Measurements from ENCODE around the gene SEC22A.

SEC22A gene, protein sequence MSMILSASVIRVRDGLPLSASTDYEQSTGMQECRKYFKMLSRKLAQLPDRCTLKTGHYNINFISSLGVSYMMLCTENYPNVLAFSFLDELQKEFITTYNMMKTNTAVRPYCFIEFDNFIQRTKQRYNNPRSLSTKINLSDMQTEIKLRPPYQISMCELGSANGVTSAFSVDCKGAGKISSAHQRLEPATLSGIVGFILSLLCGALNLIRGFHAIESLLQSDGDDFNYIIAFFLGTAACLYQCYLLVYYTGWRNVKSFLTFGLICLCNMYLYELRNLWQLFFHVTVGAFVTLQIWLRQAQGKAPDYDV

DNA sequence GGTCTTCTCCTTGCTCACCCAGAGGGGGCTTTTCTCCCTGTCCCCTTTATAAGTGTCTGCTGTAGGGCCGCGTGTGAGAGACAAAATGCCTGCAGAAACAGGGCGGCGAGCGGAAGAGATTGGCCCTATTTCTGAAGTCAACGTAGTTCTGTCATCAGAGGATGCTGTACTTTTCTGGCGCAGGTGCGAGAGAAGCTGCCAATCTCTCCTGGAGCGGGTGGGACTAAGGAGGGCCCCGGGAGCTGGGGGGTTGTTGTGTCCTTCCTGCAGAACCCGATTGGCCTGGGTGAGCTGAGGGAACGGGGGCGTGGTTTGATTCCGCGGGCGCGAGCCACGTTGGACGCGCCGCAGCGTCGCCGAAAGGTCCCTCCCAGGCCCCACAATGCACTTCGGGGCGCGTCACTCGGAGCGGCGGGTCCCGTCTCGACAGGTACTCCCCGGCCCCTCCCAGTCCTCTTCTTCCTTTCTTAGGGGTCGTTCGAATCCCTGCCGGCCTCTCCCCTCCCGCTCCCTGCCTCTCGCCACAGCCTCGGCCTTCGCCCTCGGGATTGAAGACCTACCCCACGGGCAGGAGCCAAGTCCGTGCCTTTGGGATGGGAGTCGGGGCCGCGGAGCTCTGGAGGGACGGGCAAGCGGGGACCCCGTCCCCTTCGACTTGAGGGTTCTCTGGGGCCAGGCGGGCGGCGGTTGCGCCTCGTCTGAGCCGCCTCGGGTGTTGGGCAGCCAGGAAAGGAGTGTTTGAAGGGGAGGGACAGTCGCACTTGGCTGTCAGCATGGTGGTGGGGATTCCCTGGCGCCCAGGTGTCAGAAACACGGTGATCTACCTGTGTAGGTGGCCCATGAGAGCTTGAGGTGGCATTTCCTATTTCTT is at the start of gene SEC22A:
SEC22A (plus strand) TSS at position 387 of the 871 bp plus-strand sequence. CDS start 7,275 bp downstream, outside the sequence.
- peak; percentile 98 for DNase-seq

- DNase-seq = no peak
Measured at GRCh38 chr3:123152687-123153086, 49.1 kb upstream of the SEC22A start.

- no peak for DNase-seq
Measured at GRCh38 chr3:123153125-123154019, 48.4 kb upstream of the SEC22A start.

DNA sequence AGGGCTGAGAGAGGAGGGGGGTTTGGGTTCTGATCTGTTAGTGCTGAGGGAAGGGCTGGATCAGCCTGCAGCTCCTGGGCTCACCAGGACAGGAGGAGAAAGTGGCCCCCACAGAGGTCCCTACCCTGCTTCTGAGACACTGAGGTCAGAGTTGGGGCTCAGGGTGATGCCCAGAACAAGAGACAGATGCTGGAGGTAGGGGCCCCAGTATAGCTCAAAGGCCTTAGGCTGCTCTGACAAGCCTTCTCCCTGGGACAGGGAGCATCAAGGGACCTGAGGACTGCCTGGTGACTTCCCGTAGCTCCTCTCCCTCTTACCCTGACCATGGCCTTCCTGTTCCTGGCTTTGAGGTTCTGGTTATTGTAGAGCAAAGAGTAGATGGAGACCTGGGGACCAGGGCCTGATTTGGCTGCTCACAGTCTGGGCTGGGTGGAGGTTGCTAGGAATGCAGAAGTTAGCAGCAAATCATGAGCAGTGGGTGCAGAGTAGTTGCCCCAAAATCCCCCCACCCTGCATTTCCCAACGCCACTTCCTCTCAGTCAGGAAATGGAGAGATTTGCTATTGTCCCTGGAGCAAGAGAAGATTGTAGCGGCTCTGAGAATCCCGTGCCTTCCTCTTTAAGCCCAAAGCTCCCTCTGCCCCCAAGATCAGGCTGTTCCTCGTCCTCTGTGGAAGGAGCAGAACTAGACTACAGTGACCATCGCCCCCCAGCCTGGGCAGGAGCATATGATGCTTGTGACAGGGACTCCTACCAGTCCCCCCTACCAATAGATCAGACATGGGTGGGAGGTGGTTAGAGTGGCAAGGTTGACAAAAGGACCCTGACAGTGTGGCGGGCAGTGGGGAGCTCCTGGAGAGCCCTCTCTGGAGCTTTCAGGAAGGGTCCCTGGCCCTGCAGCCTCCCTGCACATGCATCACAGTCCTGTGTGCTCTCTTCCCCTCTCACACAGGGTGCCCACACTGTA is 47.4 kb upstream of the SEC22A start:
- DNase-seq = no peak

DNA sequence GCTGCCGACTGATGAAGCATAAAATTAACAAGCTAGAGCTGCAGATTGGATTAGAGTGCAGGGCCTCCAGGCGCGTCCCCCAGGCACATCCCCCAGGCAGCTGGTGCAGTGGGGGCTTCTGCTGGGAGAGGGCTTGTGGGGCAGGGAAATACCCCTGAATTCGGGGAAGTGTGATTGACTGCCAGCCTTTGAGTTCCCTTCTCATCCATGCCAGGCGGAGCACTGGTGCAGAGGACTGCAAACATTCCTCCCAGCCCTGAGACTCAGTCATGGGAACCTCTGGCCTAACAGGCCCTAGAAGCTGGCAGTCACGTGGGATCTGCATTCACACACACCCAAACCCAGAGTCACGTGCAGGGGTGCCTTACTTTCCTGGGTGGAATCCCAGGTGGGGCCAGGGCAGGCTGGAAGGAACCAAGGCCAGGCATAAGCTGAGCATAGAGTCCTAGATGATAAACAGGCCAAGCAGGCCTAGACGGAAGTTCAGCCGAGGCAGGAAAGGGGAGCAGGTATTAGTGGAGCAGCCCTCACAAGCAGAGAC is 46.2 kb upstream of the SEC22A start:
- DNase-seq = no peak

- DNase-seq = no peak
Measured at GRCh38 chr3:123156276-123156995, 45.3 kb upstream of the SEC22A start.

- DNase-seq = no peak
Measured at GRCh38 chr3:123157209-123157597, 44.5 kb upstream of the SEC22A start.

GRCh38 chr3:123157598-123158287 is 44.0 kb upstream of the SEC22A start:
- DNase-seq = no peak

DNA sequence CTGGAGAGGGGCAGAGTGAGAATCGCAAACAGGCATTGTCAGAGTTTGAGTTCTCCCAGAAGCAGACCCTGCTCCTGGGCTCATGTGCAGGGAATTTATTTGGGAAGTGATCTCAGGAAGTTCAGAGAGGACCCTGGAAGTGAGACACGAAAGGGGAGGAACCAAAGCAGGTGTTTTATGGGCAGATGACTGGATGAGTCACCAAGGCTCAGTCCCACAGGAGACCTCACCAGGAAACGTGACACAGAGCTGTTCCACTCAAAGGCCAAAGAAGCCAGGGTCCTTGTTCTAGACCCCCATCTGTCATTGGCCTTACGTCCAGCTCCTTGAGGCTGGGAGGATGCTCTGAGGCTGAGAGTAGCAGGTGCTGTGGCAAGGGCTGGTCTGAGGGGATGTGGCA is 43.4 kb upstream of the SEC22A start:
- no peak for DNase-seq

DNA sequence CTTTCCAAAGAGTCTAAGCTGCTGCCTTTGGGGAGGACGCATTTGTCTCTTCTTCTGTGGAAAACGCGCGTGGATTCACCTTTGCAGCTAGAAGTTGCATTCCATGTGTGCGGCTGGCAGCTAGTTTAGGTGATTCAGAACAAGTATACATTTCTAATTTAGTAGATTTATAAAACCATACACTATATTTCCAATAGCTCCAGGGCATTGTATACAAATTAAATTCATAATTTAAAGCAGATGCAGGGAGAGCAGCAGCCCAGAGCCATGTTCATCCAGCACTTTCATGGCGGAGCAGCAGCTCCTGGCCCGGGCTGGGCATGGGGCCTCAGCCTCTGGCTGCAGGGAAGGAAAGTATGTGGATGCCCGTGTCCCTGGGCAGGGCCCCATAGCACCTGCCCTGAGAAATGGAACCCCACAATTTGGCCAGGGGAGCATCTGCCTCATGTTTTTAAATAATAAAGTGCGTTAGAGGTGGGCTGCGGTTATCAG is 42.8 kb upstream of the SEC22A start:
- no peak for DNase-seq

GRCh38 chr3:123159926-123160635 is 41.7 kb upstream of the SEC22A start:
- no peak for DNase-seq

- DNase-seq = no peak
Measured at GRCh38 chr3:123161167-123161566, 40.6 kb upstream of the SEC22A start.

DNA sequence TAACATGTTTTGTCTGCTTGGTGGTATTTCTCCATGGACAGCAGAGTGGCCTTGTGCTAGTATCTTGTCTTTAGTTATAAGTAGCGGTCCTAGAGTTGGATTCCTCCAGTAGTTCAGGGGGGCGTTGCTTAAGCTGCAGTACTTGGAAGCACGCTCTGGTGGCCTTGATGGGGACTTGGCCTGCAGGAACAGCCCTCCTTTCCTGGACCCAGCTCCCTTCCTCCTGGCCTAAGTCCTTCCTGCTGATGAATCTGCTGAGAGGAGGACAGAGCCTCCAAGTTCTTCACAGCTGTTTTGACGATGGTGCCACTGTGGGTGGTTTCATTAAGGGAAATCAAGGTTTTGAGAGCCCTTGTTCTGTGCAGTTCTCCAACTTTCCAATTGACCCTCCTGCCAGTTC is 38.6 kb upstream of the SEC22A start:
- DNase-seq = no peak

- no peak for DNase-seq
Measured at GRCh38 chr3:123165163-123165562, 36.6 kb upstream of the SEC22A start.

DNA sequence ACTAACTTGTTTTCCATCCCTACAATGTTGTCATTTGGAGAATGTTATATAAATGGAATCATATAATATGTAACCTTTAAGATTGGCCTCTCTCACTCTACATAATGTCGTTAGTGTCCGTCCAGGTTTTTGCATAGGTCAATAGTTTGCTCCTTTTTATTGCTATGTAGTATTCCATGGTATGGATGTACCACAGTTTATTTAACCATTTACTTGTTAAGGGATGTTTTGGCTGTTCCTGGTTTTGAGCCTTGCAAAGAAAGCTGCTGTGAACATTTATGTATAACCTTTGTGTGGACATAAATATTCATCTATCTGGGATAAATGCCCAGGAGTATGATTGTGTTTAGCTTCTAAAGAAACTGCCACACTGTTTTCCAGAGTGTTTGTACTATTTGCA is 34.1 kb upstream of the SEC22A start:
- no peak for DNase-seq

DNA sequence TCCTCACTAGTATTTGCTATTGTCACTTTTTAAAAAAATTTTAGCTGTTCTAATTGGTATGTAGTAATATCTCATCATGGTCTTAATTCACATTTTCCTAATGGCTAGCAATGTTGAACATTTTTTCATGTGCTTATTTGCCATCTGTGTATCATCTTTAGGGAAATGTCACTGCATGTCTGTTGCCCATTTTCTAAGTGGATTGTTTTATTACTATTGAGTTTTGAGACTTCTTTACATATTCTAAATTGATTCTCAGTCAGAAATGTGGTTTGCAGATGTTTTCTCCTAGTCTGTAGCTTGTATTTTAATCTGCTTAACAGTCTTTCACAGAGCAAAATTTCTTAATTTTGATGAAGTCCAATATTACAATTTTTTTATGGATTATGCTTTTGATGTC is 33.6 kb upstream of the SEC22A start:
- DNase-seq = no peak

DNA sequence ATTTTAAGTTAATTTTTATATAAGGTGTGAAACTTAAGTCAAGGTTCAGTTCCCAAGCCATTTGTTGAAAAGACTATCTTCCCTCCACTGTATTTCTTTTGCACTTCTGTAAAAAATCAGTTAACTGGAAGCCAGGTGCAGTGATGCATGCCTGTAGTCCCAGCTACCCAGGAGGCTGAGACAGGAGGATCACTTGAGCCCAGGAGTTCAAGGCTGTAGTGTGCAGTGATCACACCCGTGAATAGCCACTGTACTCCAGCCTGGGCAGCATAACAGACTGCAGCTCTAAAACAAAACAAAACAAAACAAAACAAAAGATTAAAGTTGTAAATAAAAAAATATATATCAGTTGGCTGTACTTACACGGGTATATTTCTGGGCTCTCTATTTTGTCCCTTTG is 33.1 kb upstream of the SEC22A start:
- no peak for DNase-seq

- no peak for DNase-seq
Measured at GRCh38 chr3:123169492-123169929, 32.2 kb upstream of the SEC22A start.

GRCh38 chr3:123169930-123170329 is 31.8 kb upstream of the SEC22A start:
- no peak for DNase-seq
